Colonic mucosa (tissue), 4 donors: ENCODE results near the gene CDK6. TPM values are rescaled to one million over a fixed set of nuclear protein-coding genes. Genes with fewer than 3 reads are reported as not detected.

ENCODE experiments used
- DNase-seq: peaks from one replicate; pipeline ENCODE4 v3.0.0-alpha.2; 2020
- H3K27ac ChIP-seq: fragments of 200-600 bp; one replicate; pipeline ENCODE4 v1.8.0; 2021
- H3K27me3 ChIP-seq: fragments of 200-600 bp; one replicate; pipeline ENCODE4 v1.8.0; 2021
- H3K36me3 ChIP-seq: fragments of 200-600 bp; one replicate; pipeline ENCODE4 v1.8.0; 2021
- H3K4me1 ChIP-seq: fragments of 200-600 bp; one replicate; pipeline ENCODE4 v1.8.0; 2021; ENCODE audit warnings: mild to moderate bottlenecking
- H3K4me3 ChIP-seq: fragments of 200-600 bp; one replicate; pipeline ENCODE4 v1.8.0; 2021
- H3K9ac ChIP-seq, 2 donors: one replicate each; pipeline ENCODE4 v1.7.0; 2013; ENCODE audit warnings: control low read depth in 2 of 2, low read depth in 2 of 2, low read length in 2 of 2
- H3K9me3 ChIP-seq: fragments of 200-600 bp; one replicate; pipeline ENCODE4 v1.8.0; 2021
- CTCF ChIP-seq: fragments of 200-600 bp; IDR thresholded peaks from one replicate; pipeline ENCODE4 v1.8.0; 2022; ENCODE audit warnings: antibody characterized with exemption, mild to moderate bottlenecking
- intact Hi-C: fragments of 100-400 bp; cut with DNase I; formaldehyde crosslinking; loops from one replicate; pipeline ENCODE4 v1.14.1; 2022
- total RNA-seq, 2 donors: library from RNA; stranded (reverse); fragmentation: NEBNext Ultra II Directional in 1 of 2; extraction: Animal tissue kit (Norgen Biotek cat#: 25700) in 1 of 2; gene quantifications; one replicate each; pipeline ENCODE4 v1.2.1, GENCODE V29; 2021
- donor health status: healthy.
- donor health status: DM: no; HTN: no; CAD: no.
- donor health status: DM: no; HTN: no; CAD: no.

The CDK6 gene
- total RNA-seq, 2 donors from 2014 or later, result 37.1 to 55.4 TPM

DNA sequence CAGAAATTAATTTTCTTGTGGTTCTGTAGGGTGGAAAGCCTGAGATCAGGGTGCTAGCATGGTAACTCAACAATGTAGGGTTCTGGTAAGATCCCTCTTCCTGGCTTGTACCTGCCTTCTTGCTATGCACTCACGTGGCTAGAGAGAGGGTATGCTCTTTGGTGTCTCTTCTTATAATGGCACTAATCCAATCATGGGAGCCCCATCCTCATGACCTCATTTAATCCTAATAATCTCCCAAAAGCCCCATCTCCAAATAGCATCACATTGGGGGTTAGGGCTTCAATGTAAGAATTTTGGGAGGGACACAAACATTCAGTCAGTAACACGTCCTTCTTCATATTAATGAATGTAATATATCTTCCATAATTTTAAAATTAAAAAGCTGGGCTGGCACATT is 206.6 kb downstream of the CDK6 start:
- no peak overlapping the region for H3K4me3 ChIP-seq
- DNase-seq, result no peak
- H3K27me3 ChIP-seq, result no peaks in the 10 kb centered on the region
- H3K9ac ChIP-seq, result no peak overlapping the region
- H3K4me1 ChIP-seq, result no peaks in the 10 kb centered on the region
- no peak overlapping the region for H3K27ac ChIP-seq
- no peaks in the 10 kb centered on the region for H3K9me3 ChIP-seq
- H3K36me3 ChIP-seq, result no peaks in the 10 kb centered on the region
- no peak for TF ChIP-seq CTCF
- intact Hi-C loops, result loop anchor here (10.0 kb wide), 1 partner anchor 355 kb away; no protein-coding TSS in a partner anchor

DNA sequence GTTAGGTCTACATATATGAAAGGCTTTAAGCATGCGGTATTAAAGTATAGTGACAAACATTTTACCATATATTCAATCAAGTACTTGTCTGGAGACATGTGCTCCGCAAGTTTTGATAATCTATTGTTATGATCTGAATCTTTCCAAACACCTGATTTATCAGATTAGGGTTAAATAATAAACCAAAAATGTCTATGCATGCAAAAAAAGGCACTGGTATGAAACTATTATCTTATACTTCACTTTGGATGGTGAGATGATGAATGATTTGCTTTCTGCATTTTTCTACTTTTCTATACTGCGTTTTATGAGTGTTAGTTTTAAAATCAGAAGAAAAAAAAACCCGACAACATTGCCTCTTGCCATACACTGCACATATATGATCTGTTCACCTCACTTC is 208.4 kb downstream of the CDK6 start:
- no peaks in the 10 kb centered on the region for H3K4me1 ChIP-seq
- H3K27me3 ChIP-seq, result no peaks in the 10 kb centered on the region
- H3K9ac ChIP-seq, result no peak overlapping the region
- TF ChIP-seq CTCF, result no peak
- H3K4me3 ChIP-seq, result no peak overlapping the region
- intact Hi-C loops, result loop anchor here (10.0 kb wide), 1 partner anchor 357 kb away; no protein-coding TSS in a partner anchor
- H3K27ac ChIP-seq, result no peak overlapping the region
- H3K36me3 ChIP-seq, result no peaks in the 10 kb centered on the region
- no peak for DNase-seq
- H3K9me3 ChIP-seq, result no peaks in the 10 kb centered on the region

DNA sequence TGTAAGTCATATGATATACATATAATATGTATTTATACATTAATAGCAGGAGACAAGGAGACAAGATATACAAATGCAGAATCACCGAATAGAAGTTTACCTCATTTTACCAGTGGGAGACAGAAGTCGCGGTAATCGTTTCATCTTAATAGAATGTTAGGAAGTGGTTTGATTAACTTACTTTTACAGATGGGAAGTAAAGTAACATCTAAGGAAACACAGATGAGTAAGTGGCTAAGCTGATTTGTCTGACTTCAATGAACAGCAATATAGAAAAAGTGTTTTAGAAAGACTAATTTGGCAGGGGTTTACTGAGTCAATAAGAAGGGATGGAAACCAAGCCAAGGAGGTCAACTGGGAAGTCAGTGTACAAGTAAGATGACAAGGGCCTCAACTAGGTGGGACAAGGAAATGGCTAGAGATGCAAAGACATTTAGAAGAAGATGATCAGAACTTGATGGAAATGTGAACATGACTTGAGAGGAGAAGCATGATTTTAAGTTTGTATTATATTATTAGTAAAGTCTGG is 210.0 kb downstream of the CDK6 start:
- TF ChIP-seq CTCF, result no peak
- Histone ChIP-seq H3K27me3 (no peaks in the 10 kb centered on the region), H3K4me3 (no peak overlapping the region), H3K36me3 (no peaks in the 10 kb centered on the region), H3K9ac (no peak overlapping the region), H3K27ac (no peak overlapping the region), H3K4me1 (no peaks in the 10 kb centered on the region), H3K9me3 (no peaks in the 10 kb centered on the region)
- no peak for DNase-seq
- intact Hi-C loops, result loop anchor here (10.0 kb wide), 1 partner anchor 358 kb away; no protein-coding TSS in a partner anchor

GRCh38 chr7:92625617-92626016 is 210.8 kb downstream of the CDK6 start:
- no peaks in the 10 kb centered on the region for H3K4me1 ChIP-seq
- no peaks in the 10 kb centered on the region for H3K36me3 ChIP-seq
- DNase-seq, result no peak
- H3K9ac ChIP-seq, result no peak overlapping the region
- intact Hi-C loops, result loop anchor here (10.0 kb wide), 1 partner anchor 359 kb away; no protein-coding TSS in a partner anchor
- no peak overlapping the region for H3K4me3 ChIP-seq
- no peaks in the 10 kb centered on the region for H3K9me3 ChIP-seq
- H3K27ac ChIP-seq, result no peak overlapping the region
- no peaks in the 10 kb centered on the region for H3K27me3 ChIP-seq
- no peak for TF ChIP-seq CTCF

- no peak for DNase-seq
- Histone ChIP-seq H3K9ac (no peak overlapping the region), H3K4me3 (no peak overlapping the region), H3K36me3 (no peaks in the 10 kb centered on the region), H3K9me3 (no peaks in the 10 kb centered on the region), H3K27ac (no peak overlapping the region), H3K4me1 (no peaks in the 10 kb centered on the region), H3K27me3 (no peaks in the 10 kb centered on the region)
- TF ChIP-seq CTCF, result no peak
- intact Hi-C loops, result loop anchor here (5.0 to 10.0 kb wide), 2 partner anchors 73 to 360 kb away; no protein-coding TSS in a partner anchor
Observed at GRCh38 chr7:92624298-92624996, 211.9 kb downstream of the CDK6 start.
